Measurements from ENCODE around the gene PAQR5.

DNA sequence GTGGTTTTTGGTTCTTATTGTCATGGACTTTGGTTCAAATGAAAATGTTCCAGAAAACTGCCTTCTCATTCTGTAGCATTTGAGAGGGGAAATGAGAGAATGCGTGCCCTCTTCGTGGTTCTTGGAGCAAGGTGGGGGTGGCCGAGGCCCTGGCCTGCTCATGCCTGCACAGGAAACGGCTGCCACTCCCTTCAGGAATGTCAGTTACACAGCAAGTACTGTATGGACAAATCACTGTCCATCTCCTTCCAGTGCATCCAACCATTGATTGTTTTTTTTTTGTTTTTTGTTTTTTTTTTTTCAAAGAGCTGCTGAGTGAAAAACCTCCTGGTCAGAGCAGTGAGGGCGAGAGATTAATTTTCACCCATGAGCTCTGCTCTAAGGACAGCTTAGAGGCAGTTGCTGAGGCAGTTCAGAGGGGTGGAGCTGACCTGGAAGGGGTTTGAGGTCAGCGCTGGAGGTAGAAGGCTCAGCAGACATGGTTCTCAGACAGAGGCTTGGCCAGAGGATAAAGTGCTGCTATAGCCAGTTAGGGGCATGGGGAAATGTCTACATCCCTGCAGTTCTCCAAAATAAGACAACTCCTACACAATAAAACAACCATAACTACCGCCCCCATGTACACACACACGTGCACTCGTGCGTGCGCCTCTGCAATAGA, 95.2 kb downstream of the PAQR5 start:
- no peak for TF ChIP-seq CTCF (IDR thresholded peaks at IDR 0.05)
- no peak for TF ChIP-seq SIN3A (IDR thresholded peaks at IDR 0.05; ENCODE audit: borderline replicate concordance, insufficient read depth, low read depth, low read length)
